GM19395 (cell line): Measurements from ENCODE around the gene BFSP2.

Experiments used
- ATAC-seq: cut with Tn5 transposase; IDR thresholded peaks from one replicate; pipeline ENCODE4 v1.9.1; 2021; ENCODE audit warnings: mild to moderate bottlenecking, moderate library complexity; ENCODE audit not compliant: unreplicated experiment

Gene BFSP2, protein sequence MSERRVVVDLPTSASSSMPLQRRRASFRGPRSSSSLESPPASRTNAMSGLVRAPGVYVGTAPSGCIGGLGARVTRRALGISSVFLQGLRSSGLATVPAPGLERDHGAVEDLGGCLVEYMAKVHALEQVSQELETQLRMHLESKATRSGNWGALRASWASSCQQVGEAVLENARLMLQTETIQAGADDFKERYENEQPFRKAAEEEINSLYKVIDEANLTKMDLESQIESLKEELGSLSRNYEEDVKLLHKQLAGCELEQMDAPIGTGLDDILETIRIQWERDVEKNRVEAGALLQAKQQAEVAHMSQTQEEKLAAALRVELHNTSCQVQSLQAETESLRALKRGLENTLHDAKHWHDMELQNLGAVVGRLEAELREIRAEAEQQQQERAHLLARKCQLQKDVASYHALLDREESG

DNA sequence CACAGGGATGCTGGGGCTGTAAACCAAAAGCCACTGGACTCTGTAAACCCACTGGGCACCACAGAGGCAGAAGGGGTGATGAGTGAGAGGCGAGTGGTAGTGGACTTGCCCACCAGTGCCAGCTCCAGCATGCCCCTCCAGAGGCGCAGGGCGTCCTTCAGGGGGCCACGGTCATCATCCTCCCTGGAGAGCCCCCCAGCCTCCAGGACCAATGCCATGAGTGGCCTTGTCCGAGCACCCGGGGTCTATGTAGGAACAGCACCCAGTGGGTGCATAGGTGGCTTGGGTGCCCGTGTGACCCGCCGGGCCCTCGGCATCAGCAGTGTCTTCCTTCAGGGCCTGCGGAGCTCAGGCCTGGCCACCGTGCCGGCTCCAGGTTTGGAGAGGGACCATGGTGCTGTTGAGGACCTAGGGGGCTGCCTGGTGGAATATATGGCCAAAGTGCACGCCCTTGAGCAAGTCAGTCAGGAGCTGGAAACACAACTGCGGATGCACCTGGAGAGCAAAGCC is at the start of gene BFSP2:
Gene BFSP2, plus strand, starts transcription at position 51 of the 510 bp plus-strand sequence. Its CDS starts 28 bp downstream, at position 79.
- ATAC-seq = no peak

DNA sequence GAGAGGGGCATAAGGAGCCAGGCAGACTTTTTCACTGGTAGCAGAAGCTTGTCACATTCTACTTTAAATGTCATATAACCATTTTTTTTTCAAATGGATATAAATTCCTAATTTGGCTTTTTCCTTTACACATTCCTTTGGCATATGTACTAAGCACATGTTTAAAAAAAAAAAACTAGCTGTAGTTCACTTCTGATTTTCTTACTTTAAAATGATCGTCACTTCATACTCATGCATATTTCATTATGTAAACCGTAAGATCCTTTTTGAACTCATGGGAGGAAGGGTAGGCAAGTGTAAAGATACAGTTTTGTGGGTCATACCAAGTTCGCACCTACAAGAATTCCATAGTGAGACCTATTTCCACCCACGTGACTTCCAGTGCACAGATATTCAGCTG is 45.1 kb upstream of the BFSP2 start:
- ATAC-seq = no peak

GRCh38 chr3:133360476-133360875 is 39.4 kb upstream of the BFSP2 start:
- ATAC-seq = no peak

DNA sequence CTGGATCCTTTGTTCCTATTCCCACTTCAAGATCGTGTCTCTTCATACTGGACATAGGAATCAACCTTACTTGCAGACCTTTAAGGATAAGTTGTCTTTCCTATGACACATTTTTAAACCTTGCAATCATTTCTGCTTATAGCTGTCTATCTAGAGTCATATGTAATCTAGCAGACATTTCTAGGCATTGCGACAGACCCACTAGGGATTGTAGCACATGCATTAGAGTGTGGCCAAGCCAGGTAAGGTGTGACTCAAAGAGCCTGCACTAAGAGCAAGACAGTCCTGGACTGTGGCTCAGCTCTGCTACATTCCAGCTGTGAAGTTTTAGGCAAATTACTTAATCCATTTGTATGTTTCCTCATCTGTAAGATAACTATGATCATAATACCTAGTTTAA is 38.8 kb upstream of the BFSP2 start:
- ATAC-seq = no peak

DNA sequence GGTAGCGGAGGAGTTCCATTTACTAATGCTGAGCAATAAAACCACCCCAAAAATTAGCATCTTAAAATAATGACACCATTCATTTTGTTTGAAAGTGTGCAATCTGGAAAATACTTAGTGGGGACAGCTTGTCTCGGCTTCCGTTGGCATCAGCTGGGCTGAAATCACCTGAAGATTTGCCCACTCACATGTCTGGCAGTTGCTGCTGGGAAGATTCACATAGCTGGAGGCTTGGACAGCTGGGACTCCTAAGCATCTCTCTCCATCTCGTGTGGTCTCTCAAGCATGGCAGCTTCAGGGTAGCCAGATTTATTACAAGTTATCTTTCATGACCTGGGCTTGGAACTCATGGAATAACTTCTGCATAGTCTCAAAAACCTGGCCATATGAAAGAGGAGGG is 38.4 kb upstream of the BFSP2 start:
- no peak for ATAC-seq

- ATAC-seq = no peak
Measured at GRCh38 chr3:133362539-133362938, 37.3 kb upstream of the BFSP2 start.

- no peak for ATAC-seq
Measured at GRCh38 chr3:133364704-133365103, 35.2 kb upstream of the BFSP2 start.

DNA sequence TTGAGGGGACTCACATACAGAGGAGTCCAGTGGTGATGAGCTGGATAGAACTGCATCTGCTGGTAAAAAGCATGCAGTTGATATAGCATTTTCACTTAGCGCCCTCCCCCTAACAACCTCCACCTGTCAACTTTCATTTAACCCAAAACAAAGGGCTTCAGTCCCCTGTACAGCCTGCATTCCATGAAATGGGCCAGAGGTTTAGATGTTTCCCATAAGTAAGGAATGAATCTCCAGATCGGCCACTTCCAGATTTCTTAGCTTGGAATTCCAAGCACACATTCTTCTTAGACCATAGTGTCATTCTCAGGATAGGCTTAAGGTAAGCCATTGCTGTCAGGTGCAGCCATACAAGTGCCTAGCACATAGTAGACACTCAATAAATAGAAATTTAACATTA is 32.9 kb upstream of the BFSP2 start:
- no peak for ATAC-seq

GRCh38 chr3:133367403-133367802 is 32.5 kb upstream of the BFSP2 start:
- ATAC-seq = no peak

GRCh38 chr3:133367956-133368355 is 31.9 kb upstream of the BFSP2 start:
- no peak for ATAC-seq

DNA sequence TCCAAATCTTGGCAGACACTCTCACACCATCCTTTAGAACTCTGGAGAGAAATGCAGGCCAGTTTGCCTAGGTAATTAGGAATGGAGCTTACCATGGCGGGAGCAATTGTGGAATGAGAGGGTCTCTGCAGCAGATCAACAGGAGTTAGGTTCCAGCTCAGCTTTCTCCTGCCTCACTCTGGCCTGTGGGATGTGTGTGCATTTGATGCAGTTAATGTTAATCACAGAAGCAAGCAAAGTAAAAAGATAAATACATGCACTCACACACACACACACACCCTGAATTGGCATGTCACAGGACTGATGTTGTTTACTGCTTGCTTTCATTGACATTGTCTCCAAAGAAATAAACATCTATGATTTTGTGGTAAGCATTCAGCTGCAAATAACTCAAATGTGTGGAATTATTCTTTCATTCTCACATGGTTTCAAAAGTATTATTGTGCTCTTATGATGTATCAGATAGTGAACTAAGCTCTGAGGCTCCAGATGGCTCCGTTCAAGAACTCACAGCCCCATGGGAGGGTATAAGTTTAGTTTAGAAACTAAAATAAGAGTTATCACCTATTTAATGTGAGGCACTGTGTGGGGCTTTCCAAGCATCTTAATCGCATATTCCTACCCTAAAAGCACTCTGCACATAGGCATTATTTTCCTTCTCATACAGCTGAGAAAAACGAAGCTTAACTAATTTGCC is 31.3 kb upstream of the BFSP2 start:
- ATAC-seq = no peak

DNA sequence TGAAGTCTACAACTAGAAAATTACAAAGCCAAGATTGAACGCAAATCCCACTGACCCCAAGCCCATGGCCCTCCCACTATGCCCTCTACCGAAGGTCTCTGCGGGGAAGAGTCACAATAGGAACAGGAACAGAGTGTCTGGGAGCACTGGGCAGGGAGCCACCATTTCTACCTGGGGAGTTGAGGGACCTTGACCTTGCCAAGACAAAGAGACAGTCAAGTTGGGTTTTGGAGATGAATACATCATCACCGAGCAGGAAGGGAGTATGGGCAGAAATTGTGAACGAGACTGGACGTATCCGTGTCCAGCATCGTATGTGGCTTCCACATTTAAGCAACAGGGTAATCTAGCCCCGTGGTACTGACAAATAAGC is 30.8 kb upstream of the BFSP2 start:
- ATAC-seq = no peak

- no peak for ATAC-seq
Measured at GRCh38 chr3:133371181-133371580, 28.7 kb upstream of the BFSP2 start.

GRCh38 chr3:133371676-133372075 is 28.2 kb upstream of the BFSP2 start:
- ATAC-seq = no peak

DNA sequence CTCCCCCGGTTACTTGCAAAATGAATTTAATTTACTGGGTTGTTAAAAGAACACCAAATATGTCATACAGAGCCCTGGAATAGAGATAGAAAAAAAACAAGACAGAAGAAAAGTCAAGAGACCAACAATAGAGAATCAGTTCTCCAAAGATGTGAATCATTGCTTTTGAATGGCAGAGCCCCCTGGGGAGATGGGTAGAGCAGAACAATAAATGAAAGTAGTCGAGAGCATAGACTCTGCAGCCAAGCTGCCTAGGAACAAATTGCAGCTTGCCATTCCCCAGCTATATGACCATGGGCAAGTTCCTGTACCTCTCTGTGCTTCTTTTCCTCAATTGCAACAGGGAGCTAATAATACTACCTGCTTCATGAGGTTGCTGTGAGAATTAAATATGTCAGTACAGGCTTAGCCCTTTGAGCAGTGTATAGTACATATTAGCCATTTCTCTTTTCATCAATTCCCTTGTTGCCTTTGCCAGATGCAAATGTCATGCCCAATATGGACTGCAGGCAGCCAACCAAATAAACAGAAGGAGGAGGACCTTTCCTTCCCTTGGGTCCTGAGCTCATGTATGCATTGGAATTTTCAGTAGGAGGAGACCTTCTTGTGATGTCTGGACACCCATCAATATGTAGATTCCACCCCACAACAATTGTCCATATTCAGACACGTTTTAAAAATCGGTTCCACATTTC is 25.0 kb upstream of the BFSP2 start:
- no peak for ATAC-seq

DNA sequence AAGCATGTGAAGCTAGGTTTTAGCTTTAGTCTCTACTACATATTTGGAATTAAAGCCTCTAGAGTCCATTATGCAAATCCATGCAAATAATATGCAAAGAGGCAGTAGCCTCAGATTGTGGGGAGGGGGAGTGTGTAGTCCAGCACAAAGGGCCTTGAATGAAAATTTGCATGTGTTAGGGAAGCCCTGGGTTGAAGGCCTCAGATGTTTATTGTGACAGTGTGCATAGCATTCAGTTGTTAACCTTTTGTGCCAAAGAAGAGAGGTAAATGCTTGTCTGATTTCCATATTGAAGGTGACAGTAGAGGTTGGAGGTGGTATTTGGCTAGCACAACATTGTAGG is 24.5 kb upstream of the BFSP2 start:
- no peak for ATAC-seq

DNA sequence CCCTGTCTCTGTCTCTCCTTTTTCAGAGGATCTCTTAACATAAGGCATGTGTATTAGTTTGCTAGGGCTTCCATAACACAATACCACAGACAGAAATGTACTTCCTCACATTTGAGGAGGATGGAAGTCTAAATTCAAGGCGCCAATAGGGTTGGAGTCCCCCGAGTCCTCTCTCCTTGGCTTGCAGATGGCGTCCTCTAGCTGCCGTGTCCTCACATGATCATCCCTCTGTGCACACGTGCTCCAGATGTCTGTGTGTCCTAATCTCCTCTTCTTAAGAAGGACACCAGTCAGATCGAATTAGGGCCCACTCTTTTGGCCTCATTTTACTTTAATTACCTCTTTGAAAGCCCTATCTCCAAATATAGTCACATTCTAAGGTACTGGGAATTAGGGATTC is 23.0 kb upstream of the BFSP2 start:
- no peak for ATAC-seq

GRCh38 chr3:133377396-133377795 is 22.5 kb upstream of the BFSP2 start:
- no peak for ATAC-seq

DNA sequence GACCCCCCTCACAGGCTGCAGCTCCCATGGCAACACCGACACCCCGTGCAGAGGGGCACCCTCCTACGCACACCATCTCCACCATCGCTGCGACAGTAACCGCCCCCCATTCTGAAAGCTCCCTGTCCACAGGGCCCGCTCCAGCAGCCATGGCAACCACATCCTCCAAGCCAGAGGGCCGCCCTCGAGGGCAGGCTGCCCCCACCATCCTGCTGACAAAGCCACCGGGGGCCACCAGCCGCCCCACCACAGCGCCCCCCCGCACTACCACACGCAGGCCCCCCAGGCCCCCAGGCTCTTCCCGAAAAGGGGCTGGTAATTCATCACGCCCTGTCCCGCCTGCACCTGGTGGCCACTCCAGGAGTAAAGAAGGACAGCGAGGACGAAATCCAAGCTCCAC is 19.9 kb upstream of the BFSP2 start:
- ATAC-seq = no peak

GRCh38 chr3:133380481-133381225 is 19.2 kb upstream of the BFSP2 start:
- no peak for ATAC-seq
